ENCODE results near the gene RPL37.

DNA sequence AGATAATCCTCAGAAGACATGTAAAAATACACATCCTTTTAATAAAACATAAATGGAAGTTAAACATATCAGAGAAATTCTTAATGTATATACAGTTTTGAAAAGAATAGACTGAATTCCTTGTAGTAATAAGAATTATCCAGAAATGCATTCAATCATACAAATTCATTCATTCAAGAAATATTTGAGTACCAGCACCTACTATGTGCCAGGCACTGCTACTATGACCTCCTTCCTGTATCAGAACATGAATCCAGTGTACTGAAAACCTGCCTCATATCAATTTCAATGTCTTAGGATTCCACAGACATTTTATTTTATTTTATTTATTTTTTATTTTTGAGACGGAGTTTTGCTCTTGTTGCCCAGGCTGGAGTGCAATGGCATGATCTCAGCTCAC lies 50.1 kb downstream of the RPL37 start:
- TF ChIP-seq YY1 (IDR thresholded peaks at IDR 0.05; ENCODE audit: low read depth) (no peak), CREB1 (IDR thresholded peaks at IDR 0.05; ENCODE audit: low read depth) (no peak)
- TF ChIP-seq, protein P1, sequence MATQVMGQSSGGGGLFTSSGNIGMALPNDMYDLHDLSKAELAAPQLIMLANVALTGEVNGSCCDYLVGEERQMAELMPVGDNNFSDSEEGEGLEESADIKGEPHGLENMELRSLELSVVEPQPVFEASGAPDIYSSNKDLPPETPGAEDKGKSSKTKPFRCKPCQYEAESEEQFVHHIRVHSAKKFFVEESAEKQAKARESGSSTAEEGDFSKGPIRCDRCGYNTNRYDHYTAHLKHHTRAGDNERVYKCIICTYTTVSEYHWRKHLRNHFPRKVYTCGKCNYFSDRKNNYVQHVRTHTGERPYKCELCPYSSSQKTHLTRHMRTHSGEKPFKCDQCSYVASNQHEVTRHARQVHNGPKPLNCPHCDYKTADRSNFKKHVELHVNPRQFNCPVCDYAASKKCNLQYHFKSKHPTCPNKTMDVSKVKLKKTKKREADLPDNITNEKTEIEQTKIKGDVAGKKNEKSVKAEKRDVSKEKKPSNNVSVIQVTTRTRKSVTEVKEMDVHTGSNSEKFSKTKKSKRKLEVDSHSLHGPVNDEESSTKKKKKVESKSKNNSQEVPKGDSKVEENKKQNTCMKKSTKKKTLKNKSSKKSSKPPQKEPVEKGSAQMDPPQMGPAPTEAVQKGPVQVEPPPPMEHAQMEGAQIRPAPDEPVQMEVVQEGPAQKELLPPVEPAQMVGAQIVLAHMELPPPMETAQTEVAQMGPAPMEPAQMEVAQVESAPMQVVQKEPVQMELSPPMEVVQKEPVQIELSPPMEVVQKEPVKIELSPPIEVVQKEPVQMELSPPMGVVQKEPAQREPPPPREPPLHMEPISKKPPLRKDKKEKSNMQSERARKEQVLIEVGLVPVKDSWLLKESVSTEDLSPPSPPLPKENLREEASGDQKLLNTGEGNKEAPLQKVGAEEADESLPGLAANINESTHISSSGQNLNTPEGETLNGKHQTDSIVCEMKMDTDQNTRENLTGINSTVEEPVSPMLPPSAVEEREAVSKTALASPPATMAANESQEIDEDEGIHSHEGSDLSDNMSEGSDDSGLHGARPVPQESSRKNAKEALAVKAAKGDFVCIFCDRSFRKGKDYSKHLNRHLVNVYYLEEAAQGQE (IDR thresholded peaks at IDR 0.05; ENCODE audit: low read depth) = no peak

Data from Ishikawa (cell line).